HFFc6 (cell line): ENCODE measurements around the gene MYO3B. TPM values are rescaled to one million over a fixed set of nuclear protein-coding genes. Genes with fewer than 3 reads are reported as not detected.

Experiments
- DNase-seq: peaks from one replicate; pipeline ENCODE4 v3.0.0-alpha.2; 2018
- H3K27ac Mint-ChIP-seq: 2 replicates; pipeline ENCODE4 v1.8.0; 2020; ENCODE audit warnings: mild to moderate bottlenecking, mixed read lengths
- H3K27me3 Mint-ChIP-seq: 2 replicates; pipeline ENCODE4 v1.8.0; 2021; ENCODE audit warnings: mild to moderate bottlenecking, moderate library complexity, mixed read lengths; ENCODE audit not compliant: insufficient read depth
- H3K36me3 Mint-ChIP-seq: 2 replicates; pipeline ENCODE4 v1.8.0; 2021; ENCODE audit warnings: low read depth, mixed read lengths
- H3K4me1 Mint-ChIP-seq: 2 replicates; pipeline ENCODE4 v1.8.0; 2020; ENCODE audit warnings: low read depth, mixed read lengths
- H3K4me3 Mint-ChIP-seq: 2 replicates; pipeline ENCODE4 v1.8.0; 2020; ENCODE audit warnings: mild to moderate bottlenecking, moderate library complexity, mixed read lengths
- H3K9me3 Mint-ChIP-seq: 2 replicates; pipeline ENCODE4 v1.8.0; 2020; ENCODE audit warnings: mild to moderate bottlenecking, mixed read lengths
- long read RNA-seq: library from polyadenylated mRNA; unstranded; transcript quantifications from one replicate; pipeline ENCODE4 v2.0.0, GENCODE V29; 2019
- total RNA-seq, 6 experiments: library from RNA; stranded (reverse); fragmentation: NEBNext Ultra II Directional; extraction: Animal tissue kit (Norgen Biotek cat#: 25700); gene quantifications; 2 replicates in 1 of 6; 3 replicates in 5 of 6; pipeline ENCODE4 v1.2.3, GENCODE V29; 2021
- TF ChIP-seq, protein P1 (sequence below): fragments of 200-600 bp; sonication (generic); IDR thresholded peaks from 2 replicates; pipeline ENCODE4 v1.5.0; 2021; ENCODE audit warnings: antibody characterized with exemption, mild to moderate bottlenecking

The MYO3B gene, protein sequence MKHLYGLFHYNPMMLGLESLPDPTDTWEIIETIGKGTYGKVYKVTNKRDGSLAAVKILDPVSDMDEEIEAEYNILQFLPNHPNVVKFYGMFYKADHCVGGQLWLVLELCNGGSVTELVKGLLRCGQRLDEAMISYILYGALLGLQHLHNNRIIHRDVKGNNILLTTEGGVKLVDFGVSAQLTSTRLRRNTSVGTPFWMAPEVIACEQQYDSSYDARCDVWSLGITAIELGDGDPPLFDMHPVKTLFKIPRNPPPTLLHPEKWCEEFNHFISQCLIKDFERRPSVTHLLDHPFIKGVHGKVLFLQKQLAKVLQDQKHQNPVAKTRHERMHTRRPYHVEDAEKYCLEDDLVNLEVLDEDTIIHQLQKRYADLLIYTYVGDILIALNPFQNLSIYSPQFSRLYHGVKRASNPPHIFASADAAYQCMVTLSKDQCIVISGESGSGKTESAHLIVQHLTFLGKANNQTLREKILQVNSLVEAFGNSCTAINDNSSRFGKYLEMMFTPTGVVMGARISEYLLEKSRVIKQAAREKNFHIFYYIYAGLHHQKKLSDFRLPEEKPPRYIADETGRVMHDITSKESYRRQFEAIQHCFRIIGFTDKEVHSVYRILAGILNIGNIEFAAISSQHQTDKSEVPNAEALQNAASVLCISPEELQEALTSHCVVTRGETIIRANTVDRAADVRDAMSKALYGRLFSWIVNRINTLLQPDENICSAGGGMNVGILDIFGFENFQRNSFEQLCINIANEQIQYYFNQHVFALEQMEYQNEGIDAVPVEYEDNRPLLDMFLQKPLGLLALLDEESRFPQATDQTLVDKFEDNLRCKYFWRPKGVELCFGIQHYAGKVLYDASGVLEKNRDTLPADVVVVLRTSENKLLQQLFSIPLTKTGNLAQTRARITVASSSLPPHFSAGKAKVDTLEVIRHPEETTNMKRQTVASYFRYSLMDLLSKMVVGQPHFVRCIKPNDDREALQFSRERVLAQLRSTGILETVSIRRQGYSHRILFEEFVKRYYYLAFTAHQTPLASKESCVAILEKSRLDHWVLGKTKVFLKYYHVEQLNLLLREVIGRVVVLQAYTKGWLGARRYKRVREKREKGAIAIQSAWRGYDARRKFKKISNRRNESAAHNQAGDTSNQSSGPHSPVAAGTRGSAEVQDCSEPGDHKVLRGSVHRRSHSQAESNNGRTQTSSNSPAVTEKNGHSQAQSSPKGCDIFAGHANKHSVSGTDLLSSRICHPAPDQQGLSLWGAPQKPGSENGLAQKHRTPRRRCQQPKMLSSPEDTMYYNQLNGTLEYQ (N-terminal part only)
- not detected for total RNA-seq
- long read RNA-seq = 0 reads

DNA sequence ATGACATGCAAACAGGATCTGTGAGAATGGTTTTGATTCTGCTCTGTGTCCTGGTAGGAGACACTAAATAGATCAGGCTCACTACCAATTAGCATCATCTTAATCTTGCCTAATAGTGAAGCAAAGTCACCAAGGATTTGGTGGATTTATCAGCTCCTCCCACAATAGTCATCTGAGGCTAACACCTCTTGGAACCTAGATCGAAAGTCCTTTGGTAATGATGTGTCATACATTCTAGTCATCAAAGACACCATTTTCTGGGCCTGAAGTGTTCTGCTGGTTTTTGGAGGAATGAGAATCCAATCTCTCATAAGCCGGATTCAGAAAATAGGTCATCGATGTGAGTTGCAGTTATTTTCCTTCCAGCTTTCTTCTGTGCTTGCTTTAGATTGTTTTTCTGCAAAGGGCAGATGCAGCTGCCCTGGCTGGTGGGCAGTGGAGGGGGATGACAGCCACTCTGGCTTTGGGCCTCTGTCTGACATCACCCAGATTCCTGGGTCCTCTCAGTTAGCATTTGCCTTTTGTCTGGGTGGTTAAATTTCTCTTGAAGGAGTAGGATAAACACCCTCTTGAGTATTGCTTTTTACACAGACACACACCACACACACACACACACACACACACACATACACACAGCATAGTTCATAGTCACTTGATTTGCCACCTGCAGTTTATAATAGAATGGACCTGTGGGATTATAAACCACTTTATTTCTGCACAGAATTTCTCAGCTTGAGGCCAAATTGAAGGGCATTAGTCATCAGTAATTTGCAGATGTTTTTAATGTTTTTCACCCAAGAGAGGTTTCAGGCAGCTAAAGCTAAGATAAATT is at the start of gene MYO3B:
Gene MYO3B (plus strand): TSS at position 198 of the 832 bp plus-strand sequence. CDS start 141 bp downstream, at position 339.
- peak within 1 kb of the TSS; percentile 44; the same call in 1 of the 2 replicates for H3K27ac Mint-ChIP-seq
- TF ChIP-seq, protein P1, sequence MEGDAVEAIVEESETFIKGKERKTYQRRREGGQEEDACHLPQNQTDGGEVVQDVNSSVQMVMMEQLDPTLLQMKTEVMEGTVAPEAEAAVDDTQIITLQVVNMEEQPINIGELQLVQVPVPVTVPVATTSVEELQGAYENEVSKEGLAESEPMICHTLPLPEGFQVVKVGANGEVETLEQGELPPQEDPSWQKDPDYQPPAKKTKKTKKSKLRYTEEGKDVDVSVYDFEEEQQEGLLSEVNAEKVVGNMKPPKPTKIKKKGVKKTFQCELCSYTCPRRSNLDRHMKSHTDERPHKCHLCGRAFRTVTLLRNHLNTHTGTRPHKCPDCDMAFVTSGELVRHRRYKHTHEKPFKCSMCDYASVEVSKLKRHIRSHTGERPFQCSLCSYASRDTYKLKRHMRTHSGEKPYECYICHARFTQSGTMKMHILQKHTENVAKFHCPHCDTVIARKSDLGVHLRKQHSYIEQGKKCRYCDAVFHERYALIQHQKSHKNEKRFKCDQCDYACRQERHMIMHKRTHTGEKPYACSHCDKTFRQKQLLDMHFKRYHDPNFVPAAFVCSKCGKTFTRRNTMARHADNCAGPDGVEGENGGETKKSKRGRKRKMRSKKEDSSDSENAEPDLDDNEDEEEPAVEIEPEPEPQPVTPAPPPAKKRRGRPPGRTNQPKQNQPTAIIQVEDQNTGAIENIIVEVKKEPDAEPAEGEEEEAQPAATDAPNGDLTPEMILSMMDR = no peak
- H3K4me3 Mint-ChIP-seq = no peak within 1 kb of the TSS; the same call in 1 of the 2 replicates
- H3K36me3 Mint-ChIP-seq = no peaks in the 10 kb centered on the region
- peaks cover 13% of the 10 kb centered on the region; the same call in 1 of the 2 replicates for H3K4me1 Mint-ChIP-seq
- no peaks in the 10 kb centered on the region; the same call in none of the 2 replicates for H3K27me3 Mint-ChIP-seq
- peak; percentile 25 for DNase-seq
- no peaks in the 10 kb centered on the region; the same call in 1 of the 2 replicates for H3K9me3 Mint-ChIP-seq

DNA sequence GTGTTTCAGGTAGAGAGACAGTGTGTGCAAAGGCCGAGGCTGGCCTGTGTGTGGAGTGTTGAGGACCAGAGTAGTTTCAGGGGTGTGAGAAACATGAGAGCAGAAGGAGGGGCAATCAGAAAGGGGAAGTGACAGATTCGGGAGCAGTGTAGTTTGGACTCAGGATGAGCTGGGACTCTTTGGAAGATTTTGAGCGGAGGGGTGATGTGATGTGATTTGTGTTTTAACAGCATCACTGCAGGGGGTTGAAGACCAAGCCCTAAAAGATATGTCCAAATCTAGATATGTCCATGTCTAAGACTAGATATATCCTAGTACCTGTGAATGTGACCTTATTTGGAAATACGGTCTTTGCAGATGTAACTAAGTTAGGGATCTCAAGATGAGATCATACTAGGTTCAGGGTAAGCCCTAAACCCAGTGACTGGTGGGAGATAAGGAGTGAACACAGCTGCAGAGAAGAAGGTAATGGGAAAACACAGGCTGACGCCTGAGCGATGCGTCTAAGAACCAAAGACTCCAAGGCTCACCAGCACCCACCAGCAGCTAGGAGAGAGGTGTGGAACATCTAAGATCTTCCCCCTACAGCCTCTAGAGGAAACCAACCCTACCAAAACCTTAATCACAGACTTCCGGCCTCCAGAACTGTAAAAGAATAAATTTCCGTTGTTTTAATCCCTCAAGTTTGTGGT is 38.5 kb upstream of the MYO3B start:
- H3K9me3 Mint-ChIP-seq = peaks cover 2% of the 10 kb centered on the region; the same call in 1 of the 2 replicates
- H3K4me1 Mint-ChIP-seq = no peaks in the 10 kb centered on the region; the same call in 1 of the 2 replicates
- H3K27me3 Mint-ChIP-seq = peaks cover 4% of the 10 kb centered on the region
- no peak for DNase-seq
- H3K4me3 Mint-ChIP-seq = no peak overlapping the region
- TF ChIP-seq, protein P1 = no peak
- no peaks in the 10 kb centered on the region for H3K36me3 Mint-ChIP-seq
- no peak overlapping the region for H3K27ac Mint-ChIP-seq

DNA sequence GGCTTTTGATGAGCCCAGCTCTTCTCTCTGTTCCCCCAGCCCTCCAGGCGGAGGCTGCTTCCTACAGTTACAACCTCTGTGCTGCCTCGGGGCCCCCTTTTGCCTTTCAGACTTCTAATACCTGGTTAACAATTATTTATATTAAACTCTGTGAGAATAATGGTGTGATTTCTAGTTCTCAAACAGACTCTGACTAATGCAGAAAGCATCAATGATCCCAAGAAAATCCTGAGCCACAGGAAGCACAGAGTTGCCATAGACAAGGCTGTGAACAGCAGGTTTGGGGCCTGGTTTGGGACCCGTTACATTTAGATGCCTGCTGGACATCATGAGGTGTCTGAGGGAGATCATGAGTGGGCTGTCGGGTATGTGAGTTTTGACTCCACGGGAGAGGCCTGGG is 37.4 kb upstream of the MYO3B start:
- TF ChIP-seq, protein P1 = no peak
- no peaks in the 10 kb centered on the region; the same call in 1 of the 2 replicates for H3K9me3 Mint-ChIP-seq
- no peaks in the 10 kb centered on the region for H3K36me3 Mint-ChIP-seq
- H3K27ac Mint-ChIP-seq = no peak overlapping the region
- no peaks in the 10 kb centered on the region; the same call in 1 of the 2 replicates for H3K4me1 Mint-ChIP-seq
- no peak for DNase-seq
- peaks cover 7% of the 10 kb centered on the region for H3K27me3 Mint-ChIP-seq
- H3K4me3 Mint-ChIP-seq = no peak overlapping the region

DNA sequence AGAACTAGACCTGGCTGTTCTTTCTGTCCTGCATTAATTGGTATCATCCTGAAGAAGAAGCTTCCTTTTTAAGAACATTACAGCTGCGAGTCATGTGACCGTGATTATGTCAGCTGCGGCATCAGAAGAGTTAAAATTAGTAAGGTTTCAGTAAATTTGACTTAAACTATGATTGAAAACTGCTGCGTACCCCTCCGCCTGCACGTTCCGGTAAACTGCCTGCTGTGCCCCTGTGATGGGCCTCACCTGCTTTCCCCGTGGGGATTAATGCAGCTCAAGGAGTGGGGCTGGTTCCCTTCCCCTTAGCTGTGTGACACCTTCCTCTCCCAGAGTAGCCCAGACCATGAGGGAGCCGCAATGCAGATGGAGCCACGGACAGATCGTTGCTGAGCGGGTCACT is 36.1 kb upstream of the MYO3B start:
- TF ChIP-seq, protein P1 = no peak
- Mint-ChIP-seq H3K27me3 (peaks cover 7% of the 10 kb centered on the region), H3K27ac (no peak overlapping the region), H3K4me3 (no peak overlapping the region), H3K9me3 (no peaks in the 10 kb centered on the region; the same call in 1 of the 2 replicates), H3K4me1 (no peaks in the 10 kb centered on the region; the same call in 1 of the 2 replicates), H3K36me3 (no peaks in the 10 kb centered on the region)
- no peak for DNase-seq
